ENCODE data around the gene ARL4D. TPM values are rescaled to one million over a fixed set of nuclear protein-coding genes. Genes with fewer than 3 reads are reported as not detected.
A peak's percentile ranks its signal among the peaks of the same experiment; 100 is the strongest.

The ARL4D gene
- total RNA-seq, 1 experiment from 2014 or later: 19.9 TPM

DNA sequence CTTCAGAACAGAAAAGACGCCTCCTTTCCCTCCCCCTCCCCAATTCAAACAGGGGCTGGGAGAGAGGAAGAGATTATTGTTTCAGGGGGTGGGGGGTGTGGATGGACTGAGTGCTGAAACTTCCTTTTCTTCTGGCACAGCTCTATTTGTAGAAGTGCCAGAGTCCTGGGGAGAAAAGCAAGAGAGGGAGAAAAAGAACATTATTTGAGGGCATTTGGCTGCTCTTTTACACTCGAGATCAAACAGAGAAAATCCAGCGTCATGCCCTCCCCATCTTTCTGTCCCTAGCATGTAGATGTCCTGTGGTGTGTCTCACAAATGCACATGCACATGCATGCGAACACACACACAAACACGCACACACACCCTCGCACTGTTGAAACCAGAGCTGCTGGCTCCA lies 13.0 kb downstream of the ARL4D start:
- no peak overlapping the region for H3K4me3 Mint-ChIP-seq (ENCODE audit: unreplicated experiment)
- H3K27ac Mint-ChIP-seq (ENCODE audit: unreplicated experiment): peak overlapping the region; percentile 95
- H3K4me1 Mint-ChIP-seq (ENCODE audit: low read depth, unreplicated experiment): peaks cover 39% of the 10 kb centered on the region
- no peak for TF ChIP-seq CTCF (IDR thresholded peaks at IDR 0.05; ENCODE audit: insufficient read depth in 1 of 2, low read depth in 1 of 2, low read length in 1 of 2, severe bottlenecking in 1 of 2, unreplicated experiment in 1 of 2)
- H3K9me3 ChIP-seq: no peaks in the 10 kb centered on the region
- H3K4me3 ChIP-seq (ENCODE audit: low read depth, low read length): no peak overlapping the region
- H3K27me3 Mint-ChIP-seq (ENCODE audit: insufficient read depth, unreplicated experiment): no peaks in the 10 kb centered on the region
- no peaks in the 10 kb centered on the region for H3K27me3 ChIP-seq (replicated peaks; ENCODE audit: control insufficient read depth, insufficient read depth, low read length)
- intact Hi-C loops (cut with micrococcal nuclease; ENCODE audit: unreplicated experiment): no loop called here
- DNase-seq: no peak
- ChIA-PET CTCF (interaction anchor here (0.9 kb wide), 1 partner anchor 72 kb away, joined by 3 read pairs; the partner anchor contains the start of gene DHX8), POLR2A (interaction anchor here (1.0 kb wide), 1 partner anchor 44 kb away, joined by 4 read pairs; no protein-coding TSS in a partner anchor)
- H3K4me1 ChIP-seq: peaks cover 24% of the 10 kb centered on the region
- BruUV-seq (replicated peaks): no TSS peak
- H3K36me3 ChIP-seq (ENCODE audit: control insufficient read depth, insufficient read depth, low read length): no peaks in the 10 kb centered on the region
- H3K9me3 Mint-ChIP-seq (ENCODE audit: unreplicated experiment): no peaks in the 10 kb centered on the region
- peaks cover 12% of the 10 kb centered on the region for H3K36me3 Mint-ChIP-seq (ENCODE audit: insufficient read depth, unreplicated experiment)

DNA sequence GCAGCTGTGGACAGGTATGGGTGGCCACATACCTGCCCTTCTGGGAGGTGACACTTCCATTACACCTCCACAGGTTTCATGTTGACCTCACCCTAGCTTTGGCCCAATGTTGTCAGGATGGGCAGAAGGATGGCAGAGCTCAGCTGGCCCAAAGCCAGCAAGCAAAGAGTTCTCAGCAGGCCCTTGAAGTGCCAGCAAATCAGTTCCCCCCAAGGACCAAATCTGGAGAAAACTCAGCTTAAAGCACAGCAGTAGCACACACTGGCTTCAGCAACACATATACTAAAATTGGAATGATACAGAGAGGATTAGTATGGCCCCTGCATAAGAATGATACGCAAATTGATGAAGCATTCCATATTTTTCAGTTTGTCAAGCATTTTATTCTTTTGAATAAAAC lies 13.4 kb downstream of the ARL4D start:
- BruUV-seq (replicated peaks): no TSS peak
- CTCF ChIA-PET: interaction anchor here (0.9 kb wide), 1 partner anchor 72 kb away, joined by 3 read pairs; the partner anchor contains the start of gene DHX8
- no peaks in the 10 kb centered on the region for H3K27me3 ChIP-seq (replicated peaks; ENCODE audit: control insufficient read depth, insufficient read depth, low read length)
- no peak for TF ChIP-seq CTCF (IDR thresholded peaks at IDR 0.05; ENCODE audit: insufficient read depth in 1 of 2, low read depth in 1 of 2, low read length in 1 of 2, severe bottlenecking in 1 of 2, unreplicated experiment in 1 of 2)
- no peak overlapping the region for H3K4me3 ChIP-seq (ENCODE audit: low read depth, low read length)
- Mint-ChIP-seq H3K4me1 (ENCODE audit: low read depth, unreplicated experiment) (peaks cover 42% of the 10 kb centered on the region), H3K27ac (ENCODE audit: unreplicated experiment) (peak overlapping the region; percentile 95), H3K4me3 (ENCODE audit: unreplicated experiment) (no peak overlapping the region), H3K9me3 (ENCODE audit: unreplicated experiment) (no peaks in the 10 kb centered on the region), H3K27me3 (ENCODE audit: insufficient read depth, unreplicated experiment) (no peaks in the 10 kb centered on the region), H3K36me3 (ENCODE audit: insufficient read depth, unreplicated experiment) (peaks cover 12% of the 10 kb centered on the region)
- no peak for DNase-seq
- intact Hi-C loops (cut with micrococcal nuclease; ENCODE audit: unreplicated experiment): no loop called here
- H3K9me3 ChIP-seq: no peaks in the 10 kb centered on the region
- peaks cover 24% of the 10 kb centered on the region for H3K4me1 ChIP-seq
- H3K36me3 ChIP-seq (ENCODE audit: control insufficient read depth, insufficient read depth, low read length): no peaks in the 10 kb centered on the region
- POLR2A ChIA-PET: interaction anchor here (1.0 kb wide), 1 partner anchor 44 kb away, joined by 4 read pairs; no protein-coding TSS in a partner anchor

DNA sequence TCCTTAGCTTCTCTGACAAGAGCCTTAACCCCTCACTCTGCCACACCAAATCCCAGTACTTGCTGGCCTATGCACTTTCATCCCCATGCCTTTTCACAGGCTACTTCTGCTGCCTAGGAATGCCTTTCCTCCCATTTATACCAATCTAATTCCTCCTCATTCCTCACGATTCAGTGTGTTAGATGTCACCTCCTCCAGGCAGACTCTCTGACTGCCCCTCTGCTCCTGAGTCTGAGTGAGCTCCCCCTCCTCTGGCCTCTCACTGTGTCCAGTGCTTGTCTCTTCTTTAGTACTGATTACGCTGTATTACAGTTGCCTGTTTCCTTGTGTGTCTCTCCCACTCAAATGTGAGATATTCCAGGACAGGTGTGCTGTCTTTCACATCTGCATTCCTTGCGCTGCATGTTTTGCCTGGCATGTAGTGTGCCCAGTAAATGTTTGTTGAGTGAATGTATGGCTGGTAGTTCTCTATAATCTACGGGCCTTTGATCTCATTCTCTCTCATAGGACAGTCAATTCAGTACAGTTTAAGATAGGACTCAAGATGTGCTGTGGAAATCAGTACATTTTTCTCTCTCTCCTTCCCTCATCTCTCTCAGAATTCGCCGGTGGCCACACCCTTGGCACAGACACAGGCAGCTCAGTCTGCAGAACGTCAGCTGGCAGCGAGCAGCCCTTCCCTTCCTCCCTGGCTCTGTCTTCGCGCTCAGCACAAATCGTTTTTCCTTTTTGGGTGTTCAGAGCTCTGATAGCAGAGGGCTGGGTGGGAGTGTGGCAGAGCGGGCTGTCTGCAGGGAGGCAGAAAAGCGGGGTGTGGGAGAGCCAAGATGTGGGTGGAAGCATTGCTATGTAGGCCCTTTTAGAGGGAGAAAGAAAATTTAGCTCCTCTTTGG lies 18.5 kb downstream of the ARL4D start:
- TF ChIP-seq CTCF (IDR thresholded peaks at IDR 0.05; ENCODE audit: insufficient read depth in 1 of 2, low read depth in 1 of 2, low read length in 1 of 2, severe bottlenecking in 1 of 2, unreplicated experiment in 1 of 2): no peak
- H3K4me1 Mint-ChIP-seq (ENCODE audit: low read depth, unreplicated experiment): peaks cover 6% of the 10 kb centered on the region

More for the DNA sequence above, 18.5 kb downstream of the ARL4D start:
- H3K27me3 ChIP-seq (replicated peaks; ENCODE audit: control insufficient read depth, insufficient read depth, low read length): no peaks in the 10 kb centered on the region
- no peaks in the 10 kb centered on the region for H3K27me3 Mint-ChIP-seq (ENCODE audit: insufficient read depth, unreplicated experiment)
- H3K4me3 ChIP-seq (ENCODE audit: low read depth, low read length): no peak overlapping the region
- no TSS peak for BruUV-seq (replicated peaks)
- no peaks in the 10 kb centered on the region for H3K9me3 ChIP-seq
- no peak for DNase-seq
- H3K9me3 Mint-ChIP-seq (ENCODE audit: unreplicated experiment): no peaks in the 10 kb centered on the region
- H3K4me3 Mint-ChIP-seq (ENCODE audit: unreplicated experiment): no peak overlapping the region
- intact Hi-C loops (cut with micrococcal nuclease; ENCODE audit: unreplicated experiment): no loop called here
- H3K36me3 ChIP-seq (ENCODE audit: control insufficient read depth, insufficient read depth, low read length): no peaks in the 10 kb centered on the region
- ChIA-PET CTCF (no interaction called here), POLR2A (no interaction called here)
- peaks cover 6% of the 10 kb centered on the region for H3K36me3 Mint-ChIP-seq (ENCODE audit: insufficient read depth, unreplicated experiment)
- H3K27ac Mint-ChIP-seq (ENCODE audit: unreplicated experiment): no peak overlapping the region
- H3K4me1 ChIP-seq: no peaks in the 10 kb centered on the region

Measured in Caco-2 (cell line).